G401 (cell line): ENCODE results near the gene FXYD5. TPM values are rescaled to one million over a fixed set of nuclear protein-coding genes. Genes with fewer than 3 reads are reported as not detected.

ENCODE experiments used
- DNase-seq: peaks from one replicate; pipeline ENCODE4 v3.0.0-alpha.2; 2015; ENCODE audit warnings: low spot score
- in situ Hi-C: cut with HindIII; loops from 2 replicates; pipeline ENCODE4 v1.10.0; 2016; ENCODE audit warnings: low sequenced_read_pairs, mixed read lengths
- total RNA-seq: library from RNA; depleted of rRNA; stranded (reverse); fragments of >200 nt; shearing (Covaris generic); gene quantifications from 2 replicates; pipeline ENCODE4 v1.2.3, GENCODE V29; 2014; rRNA removed

Gene FXYD5, protein sequence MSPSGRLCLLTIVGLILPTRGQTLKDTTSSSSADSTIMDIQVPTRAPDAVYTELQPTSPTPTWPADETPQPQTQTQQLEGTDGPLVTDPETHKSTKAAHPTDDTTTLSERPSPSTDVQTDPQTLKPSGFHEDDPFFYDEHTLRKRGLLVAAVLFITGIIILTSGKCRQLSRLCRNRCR
- not detected in 2 replicates for total RNA-seq

DNA sequence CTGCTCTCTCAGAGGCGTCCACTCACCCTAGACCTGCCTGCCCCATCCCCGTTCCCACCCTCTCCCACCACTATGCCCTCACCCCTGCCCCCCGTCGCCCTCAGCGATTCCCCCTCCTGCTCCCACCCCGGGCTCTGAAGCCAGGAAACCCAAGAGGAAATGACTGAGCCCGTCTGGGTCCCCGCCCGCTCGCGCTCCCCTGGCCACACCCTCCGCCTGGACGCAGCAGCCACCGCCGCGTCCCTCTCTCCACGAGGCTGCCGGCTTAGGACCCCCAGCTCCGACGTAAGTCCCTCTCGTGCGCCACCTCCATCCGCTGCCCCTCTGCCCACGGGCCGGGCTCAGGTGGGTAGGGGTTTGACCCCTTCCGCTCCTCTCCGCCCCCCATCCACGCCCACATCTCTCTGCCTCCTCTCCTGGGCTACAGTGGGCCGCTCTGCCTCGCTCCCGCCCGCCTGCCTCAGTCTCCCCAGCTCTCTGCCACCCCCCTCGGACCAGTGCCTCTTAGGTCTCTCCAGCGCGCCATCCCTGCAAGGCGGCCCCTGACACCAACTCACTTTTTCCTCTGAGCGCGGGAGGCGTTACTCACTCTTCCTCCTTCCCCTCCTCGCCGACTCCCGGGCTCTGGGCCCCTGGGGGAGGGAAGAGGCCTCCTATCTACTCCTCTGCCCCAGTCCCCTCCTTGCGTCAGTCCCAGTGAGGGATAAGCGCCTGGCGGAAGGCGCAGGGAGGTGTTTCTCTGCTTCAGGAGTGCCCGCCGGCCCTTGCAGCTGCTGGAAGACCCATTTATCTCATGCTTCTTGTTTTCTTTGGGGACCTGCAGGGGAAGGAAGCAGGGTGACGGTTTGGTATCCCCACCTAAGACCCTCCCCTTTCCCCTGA, at the start of gene FXYD5:
FXYD5 (plus strand) TSS at position 211 of the 882 bp plus-strand sequence. CDS start 816 bp downstream, outside the sequence.
- in situ Hi-C loops, result no loop called here
- no peak for DNase-seq

DNA sequence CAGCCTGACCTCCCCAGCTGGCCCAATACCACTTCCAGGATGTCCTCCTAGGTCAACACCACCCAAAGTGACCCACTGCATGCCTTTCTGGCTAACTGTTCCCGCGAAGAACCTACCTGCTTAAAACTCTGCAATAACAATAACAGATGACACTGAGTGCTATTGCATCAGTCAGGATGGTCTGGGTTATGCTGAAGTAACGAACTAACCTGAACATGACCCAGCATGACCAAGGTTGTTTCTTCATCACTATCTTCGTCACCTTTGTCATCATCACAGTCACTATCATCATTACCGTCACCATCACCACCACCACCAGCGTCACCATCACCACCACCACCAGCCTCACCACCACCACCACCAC, 49.5 kb upstream of the FXYD5 start:
- in situ Hi-C loops, result no loop called here

DNA sequence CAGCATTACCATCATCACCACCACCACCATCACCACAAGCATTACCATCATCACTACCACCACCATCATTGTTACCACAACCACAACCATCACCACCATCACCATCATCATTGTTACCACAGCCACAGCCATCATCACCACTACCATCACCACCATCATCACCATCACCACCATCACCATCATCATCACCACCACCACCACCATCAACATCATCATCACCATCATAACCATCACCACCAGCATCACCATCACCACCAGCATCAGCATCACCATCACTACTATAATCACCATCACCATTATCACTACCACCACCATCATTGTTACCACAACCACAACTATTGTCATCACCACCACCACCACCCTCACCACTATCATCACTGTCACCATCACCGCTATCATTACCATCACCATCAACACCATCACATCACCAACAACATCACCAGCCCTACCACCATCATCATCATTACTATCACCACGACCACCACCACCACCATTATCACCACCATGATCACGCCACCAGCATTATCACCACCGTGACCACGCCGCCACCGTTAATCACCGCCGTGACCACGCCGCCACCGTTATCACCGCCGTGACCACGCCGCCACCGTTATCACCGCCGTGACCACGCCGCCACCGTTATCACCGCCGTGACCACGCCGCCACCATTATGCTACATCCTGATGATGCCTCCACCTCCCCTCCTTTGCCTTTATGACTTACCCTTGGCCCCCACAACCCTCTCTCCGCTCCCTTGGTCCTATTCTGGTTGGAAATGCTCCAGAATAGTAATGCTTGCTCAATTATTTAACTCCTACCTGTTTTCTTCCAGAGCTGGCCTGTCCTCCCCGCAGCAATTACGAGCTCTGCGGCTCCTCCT, 48.9 kb upstream of the FXYD5 start:
- in situ Hi-C loops, result no loop called here
- DNase-seq, result no peak

More for the DNA sequence above, 49.5 kb upstream of the FXYD5 start:
- DNase-seq, result no peak

DNA sequence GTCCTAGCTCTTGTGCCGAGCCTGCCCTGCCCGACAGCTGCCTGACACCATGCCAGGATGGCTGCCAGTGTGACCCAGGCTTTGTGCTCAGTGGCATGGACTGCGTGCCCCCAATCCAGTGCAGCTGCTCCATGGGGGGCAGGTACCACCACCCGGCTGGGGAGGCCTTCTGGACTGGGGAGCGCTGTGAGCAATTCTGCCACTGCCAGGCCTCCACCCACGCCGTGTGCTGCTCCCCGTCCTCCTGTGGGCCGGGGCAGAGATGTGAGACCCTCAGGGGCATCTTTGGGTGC, 48.3 kb upstream of the FXYD5 start:
- no peak for DNase-seq
- in situ Hi-C loops, result no loop called here

DNA sequence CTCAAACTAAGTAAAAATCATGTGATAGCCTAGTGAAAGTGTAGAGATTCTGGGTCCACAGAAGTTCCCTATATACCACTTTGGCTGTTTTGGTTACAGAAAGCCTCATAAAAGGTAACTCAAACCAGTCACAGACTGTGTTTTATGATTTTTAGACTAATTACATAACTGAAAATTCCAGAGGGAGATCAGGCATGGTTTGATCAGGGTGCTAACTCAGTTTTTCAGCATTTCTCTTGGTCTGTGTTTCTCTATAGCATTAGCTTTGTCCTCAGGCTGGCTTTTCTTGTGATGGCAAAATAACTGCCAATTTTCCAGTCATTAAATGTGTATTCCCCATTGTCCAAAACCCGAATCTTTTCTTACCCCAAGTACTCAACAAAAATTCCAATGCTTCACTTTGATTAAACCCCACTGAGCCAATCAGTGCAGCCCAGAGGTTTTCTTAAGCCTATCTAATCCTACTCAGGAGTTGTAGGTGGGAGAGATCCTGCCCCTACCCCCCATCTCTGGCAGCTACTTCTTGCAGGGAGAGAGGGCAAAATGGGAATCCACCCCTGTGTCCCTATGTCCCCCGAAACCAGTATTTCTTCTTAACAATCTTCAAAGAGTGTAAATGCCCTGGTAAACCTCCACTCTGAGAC, 47.5 kb upstream of the FXYD5 start:
- in situ Hi-C loops, result no loop called here
- DNase-seq, result no peak

DNA sequence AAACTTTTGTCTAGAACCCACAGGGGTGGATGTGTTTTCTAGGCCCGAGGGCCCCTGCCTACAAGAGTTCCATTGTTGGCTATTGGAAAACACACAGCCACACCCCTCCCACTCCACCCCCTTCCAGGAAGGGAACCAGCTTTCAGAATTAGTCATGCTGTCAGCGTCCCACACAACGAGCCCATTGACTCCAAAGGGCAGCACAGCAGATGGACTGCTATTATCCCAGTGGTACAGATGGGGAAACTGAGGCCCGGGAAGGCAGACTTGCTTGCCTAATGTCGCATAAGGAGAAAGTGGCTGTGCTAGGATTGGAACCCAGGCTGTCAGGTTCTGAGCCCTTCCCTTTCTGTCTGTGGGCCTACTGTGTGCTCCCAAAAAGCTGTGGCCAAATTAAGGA, 47.0 kb upstream of the FXYD5 start:
- in situ Hi-C loops, result no loop called here
- no peak for DNase-seq

DNA sequence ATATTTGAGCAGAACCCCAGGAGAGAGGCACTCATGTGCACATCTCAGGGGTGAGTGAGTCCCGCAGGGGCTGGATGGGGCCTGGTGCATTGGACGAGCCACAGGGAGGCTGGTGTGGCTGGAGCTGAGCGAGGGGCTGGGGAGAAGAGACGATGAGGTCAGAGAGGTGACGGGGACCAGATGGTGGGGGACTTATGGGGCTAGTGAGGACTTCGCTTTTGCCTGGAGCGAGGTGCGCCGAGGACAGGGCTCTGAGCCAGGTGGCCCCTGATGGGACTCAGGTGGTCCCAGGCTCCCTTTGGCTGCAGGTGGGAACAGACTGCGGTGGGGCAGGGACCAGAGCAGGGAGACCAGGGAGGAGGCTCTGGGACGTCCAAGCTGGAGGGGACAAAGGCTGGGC, 45.8 kb upstream of the FXYD5 start:
- in situ Hi-C loops, result no loop called here
- DNase-seq, result no peak

DNA sequence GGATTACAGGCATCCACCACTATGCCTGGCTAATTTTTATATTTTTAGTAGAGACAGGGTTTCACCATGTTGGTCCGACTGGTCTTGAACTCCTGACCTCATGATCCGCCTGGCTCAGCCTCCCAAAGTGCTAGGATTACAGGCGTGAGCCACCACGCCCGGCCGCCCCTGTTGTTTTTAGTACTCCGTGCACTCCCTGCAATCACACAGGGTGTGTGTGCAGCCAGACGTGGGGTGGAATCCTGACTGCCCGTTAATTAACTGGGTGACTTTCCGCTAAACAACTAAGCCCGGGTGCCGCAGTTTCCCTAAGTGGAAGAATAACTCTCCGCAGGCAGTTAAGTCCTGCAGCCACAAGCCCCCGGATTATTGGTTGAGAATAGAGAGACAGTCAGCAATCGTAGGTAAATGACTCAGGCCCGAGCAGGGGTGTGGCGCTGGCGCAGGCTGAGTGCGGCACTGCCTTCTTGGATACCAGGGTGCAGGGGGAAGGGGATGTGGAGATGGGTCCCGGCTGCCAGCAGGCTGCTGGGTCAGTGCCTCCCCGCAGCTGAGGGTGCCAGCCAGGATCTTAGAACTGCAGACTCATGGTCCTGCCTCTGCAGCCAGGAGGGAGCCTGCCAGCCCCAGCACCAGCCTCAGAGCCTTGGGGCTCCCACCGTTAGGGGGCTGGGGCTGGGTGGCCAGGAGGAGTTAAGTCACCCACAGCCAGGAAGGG, 45.0 kb upstream of the FXYD5 start:
- DNase-seq, result no peak
- in situ Hi-C loops, result no loop called here

DNA sequence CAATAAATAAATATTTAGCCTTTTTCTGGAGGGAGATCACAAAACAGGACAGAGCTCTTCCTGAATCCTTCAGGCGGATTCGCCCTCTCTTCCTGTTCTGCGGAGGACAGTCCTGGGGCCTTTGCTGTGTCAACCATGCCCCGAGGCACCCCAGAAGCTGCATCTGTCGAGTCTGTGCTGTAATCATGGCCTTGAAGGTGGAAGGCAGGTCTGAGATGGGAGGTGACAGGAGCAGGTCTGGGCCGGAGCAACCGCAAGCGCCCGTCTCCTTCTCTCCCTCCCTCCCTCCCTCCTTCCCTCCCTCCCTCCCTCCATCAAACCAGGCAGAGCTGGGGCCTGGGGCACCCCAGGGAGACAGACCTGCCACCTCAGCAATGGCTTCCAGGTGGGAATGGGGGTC, 43.6 kb upstream of the FXYD5 start:
- in situ Hi-C loops, result no loop called here
- no peak for DNase-seq

DNA sequence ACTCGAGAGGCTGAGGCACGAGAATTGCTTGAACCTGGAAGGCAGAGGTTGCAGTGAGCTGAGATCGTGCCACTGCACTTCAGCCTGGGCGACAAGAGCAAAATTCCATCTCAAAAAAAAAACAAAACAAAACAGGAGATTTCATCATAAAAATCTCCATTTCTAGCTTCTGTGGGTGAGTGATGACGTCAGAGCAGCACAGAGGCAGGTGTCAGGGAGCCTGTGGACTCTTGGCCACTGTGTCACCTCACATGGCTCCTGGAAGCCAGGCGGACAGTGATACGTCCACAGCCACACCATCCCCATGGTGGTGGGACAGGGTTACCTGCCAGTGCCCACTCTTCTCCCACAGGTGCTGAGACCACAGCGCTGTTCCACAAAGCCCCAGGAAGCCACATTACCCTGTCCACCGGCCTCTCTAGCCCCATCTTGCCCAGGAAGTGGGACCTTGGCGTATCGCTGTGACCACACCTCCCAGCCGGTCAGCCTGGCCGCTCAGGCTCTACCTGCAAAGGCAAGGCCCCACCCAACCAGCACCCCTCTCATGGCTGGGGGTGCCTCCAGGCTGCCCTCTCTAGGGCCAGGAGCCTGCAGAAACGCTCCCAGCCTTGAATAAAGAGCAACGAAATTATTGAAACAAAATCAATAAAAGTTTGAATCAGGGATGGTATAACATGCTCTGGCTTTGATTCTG, 41.4 kb upstream of the FXYD5 start:
- in situ Hi-C loops, result no loop called here
- no peak for DNase-seq

DNA sequence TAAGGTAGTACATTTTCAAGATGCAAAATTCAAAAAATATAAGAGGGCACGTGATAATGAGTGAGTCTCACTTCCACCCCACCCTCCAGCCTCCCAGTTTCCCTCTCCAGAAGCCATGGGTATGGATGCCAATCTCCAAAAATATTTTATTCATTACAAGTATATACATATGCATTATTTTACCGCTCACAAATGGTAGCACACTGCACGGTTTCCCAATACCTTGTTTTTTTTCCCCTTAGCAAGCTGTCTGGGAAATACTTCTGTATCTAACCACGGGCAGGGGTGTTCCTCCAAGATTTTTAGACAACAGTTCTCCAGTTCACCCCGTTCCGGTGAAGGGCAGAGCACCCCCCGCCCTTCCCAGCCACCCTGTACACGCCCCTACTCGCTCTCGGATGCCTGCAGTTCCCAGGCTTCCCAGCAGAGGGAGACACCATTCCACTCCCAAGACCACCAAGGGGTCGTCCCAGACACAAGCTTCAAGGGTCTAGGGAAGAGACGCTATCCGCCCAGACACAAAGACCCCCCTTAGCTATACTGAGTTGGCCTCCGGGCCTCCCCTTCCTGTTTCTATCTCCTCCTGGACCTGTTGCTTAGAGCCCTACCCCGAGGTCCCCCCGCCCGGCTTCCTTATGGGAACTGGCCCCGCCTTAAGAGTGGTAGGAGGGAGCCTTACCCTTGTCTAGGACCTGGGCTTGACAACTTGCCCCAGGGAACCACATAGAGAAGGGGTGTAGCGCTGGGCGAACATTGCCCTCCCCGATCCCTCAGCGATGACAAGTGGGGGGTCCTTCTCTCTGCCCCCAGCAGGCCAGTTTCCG, 40.0 kb upstream of the FXYD5 start:
- peak; percentile 45 for DNase-seq
- in situ Hi-C loops, result no loop called here

DNA sequence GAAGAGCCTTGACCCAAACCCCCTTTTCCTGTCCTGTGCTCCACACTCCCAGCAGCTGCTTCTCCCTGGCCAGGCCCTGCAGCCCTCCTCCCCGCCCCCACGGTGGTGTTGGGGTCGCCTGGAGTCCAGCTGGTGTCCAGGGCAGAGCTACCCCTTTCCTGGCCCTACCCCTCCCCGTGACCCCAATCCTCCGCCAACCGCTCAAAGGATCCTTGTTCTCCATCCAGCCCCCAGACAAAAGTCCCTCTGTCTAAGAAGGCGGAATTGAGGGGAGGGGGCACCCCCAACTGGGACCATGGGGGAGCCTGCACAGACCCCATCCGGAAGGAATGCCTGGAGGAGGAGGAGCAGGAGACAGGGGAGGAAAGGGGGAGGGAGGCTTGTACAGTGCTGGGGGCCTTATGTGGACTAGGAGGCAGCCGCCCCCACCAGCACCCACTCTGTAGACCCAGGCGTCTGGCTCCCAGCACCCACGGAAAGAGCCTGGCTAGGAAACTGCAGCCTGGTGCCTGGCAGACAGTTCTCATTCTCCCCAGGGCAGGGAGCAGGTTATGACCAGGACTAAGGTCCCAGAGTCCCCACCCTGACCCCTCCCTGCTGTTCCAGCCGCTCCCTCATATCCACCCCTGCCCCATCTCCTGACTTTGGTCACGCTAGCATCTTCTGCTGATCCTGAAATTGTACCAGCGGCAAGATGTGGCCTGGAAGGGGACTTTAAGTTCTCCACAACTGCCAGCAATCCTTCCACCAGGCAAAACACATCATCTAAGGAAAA, 39.2 kb upstream of the FXYD5 start, which contains the start of gene FXYD3:
FXYD3 (plus strand) TSS at position 647 of the 775 bp plus-strand sequence. CDS start 3,554 bp downstream, outside the sequence.
- DNase-seq, result no peak
- in situ Hi-C loops, result no loop called here

DNA sequence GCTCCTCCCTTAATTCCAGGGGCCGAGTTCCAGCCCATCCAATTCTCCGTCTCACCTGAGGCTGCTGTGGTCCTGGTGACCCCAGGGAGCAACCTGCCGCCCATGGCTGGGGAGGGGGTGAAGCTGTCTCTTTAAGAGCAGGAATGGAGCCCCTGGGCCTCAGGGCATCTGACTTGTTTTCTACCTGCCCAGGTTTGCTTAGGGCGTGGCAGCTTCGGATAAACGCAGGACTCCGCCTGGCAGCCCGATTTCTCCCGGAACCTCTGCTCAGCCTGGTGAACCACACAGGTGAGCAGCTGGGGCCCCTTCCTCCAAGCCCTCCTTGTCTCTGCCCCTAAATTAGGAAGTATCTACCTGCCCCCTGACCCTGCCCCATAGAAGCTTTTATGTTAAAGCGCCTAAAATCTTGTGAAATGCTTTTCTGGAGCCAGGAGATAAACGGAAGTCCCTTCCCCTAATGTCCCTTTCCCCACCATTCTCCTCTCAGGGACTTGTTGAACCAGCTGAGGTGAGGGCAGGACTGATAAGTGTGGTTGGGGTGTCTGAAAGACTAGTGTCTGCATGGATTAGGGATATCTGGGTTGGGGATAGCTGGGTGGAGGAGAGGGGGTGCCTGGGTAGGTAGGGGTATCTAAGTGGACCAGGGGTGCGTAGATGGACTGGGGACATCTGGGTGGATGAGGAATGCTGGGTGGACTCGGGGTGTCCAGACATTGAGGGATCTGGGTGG, 38.3 kb upstream of the FXYD5 start:
- DNase-seq, result no peak
- in situ Hi-C loops, result no loop called here

DNA sequence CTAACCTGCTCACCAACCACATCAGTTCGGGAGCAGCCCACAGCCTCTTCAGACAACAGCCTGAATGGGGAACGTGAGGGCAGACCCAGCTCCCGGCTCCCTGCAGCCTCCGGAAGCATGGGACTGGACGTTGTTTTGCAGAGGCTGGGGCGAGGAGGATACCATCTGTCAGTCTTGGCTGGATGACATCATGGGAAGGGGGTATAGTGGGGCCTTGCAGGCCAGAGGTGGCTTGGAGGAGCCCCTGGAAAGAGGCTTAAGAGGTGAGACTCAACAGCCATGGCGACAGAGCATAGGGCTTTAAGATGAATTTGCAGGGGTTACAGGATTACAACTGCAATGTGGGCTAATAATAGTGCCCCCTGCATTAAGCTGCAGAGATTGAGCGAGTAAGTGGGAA, 37.4 kb upstream of the FXYD5 start:
- in situ Hi-C loops, result no loop called here

DNA sequence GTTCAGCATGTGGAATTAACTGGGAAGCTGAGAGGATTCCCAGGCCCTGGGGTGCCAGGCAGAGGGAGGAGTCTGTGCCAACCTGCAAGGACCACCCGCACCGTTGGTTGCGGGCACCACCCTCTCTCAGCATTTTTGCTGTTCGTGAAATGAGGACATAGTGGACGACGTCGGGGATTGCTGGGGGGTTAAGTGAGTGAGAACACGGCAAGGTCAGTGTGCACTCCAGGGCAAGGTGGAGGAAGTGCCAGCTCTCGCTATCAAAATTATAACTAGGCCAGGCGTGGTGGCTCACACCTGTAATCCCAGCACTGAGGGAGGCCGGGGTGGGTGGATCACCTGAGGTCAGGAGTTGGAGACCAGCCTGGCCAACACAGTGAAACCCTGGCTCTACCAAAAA, 36.7 kb upstream of the FXYD5 start:
- in situ Hi-C loops, result no loop called here
- no peak for DNase-seq

More for the DNA sequence above, 37.4 kb upstream of the FXYD5 start:
- DNase-seq, result peak; percentile 24
